Endothelial cell of hepatic sinusoid (primary cell): ENCODE measurements around the gene BNC2.

Experiments
- in situ Hi-C: cut with HindIII; loops from 2 replicates; pipeline ENCODE4 v1.10.0; 2017; ENCODE audit warnings: low sequenced_read_pairs

The BNC2 gene

GRCh38 chr9:16434526-16434925, 435.9 kb downstream of the BNC2 start:
- in situ Hi-C loops = no loop called here

GRCh38 chr9:16433494-16433893, 437.0 kb downstream of the BNC2 start:
- in situ Hi-C loops = no loop called here

GRCh38 chr9:16431666-16432392, 438.6 kb downstream of the BNC2 start:
- in situ Hi-C loops = no loop called here

- in situ Hi-C loops = no loop called here
These were observed 440.8 kb downstream of the BNC2 start for GRCh38 chr9:16429671-16430070.

GRCh38 chr9:16427873-16428427, 442.5 kb downstream of the BNC2 start:
- in situ Hi-C loops = no loop called here

- in situ Hi-C loops = no loop called here
These were observed 443.8 kb downstream of the BNC2 start for GRCh38 chr9:16426716-16427115.

- in situ Hi-C loops = no loop called here
These were observed 444.8 kb downstream of the BNC2 start for GRCh38 chr9:16425562-16426231.

- in situ Hi-C loops = loop anchor here (5.0 kb wide), 1 partner anchor 60 kb away; no protein-coding TSS in a partner anchor
These were observed 448.4 kb downstream of the BNC2 start for GRCh38 chr9:16422114-16422513.

- in situ Hi-C loops = loop anchor here (5.0 kb wide), 1 partner anchor 59 kb away; no protein-coding TSS in a partner anchor
These were observed 448.9 kb downstream of the BNC2 start for GRCh38 chr9:16421532-16421931.

- in situ Hi-C loops = no loop called here
These were observed 451.3 kb downstream of the BNC2 start for GRCh38 chr9:16419124-16419523.

GRCh38 chr9:16418721-16419120, 451.7 kb downstream of the BNC2 start:
- in situ Hi-C loops = no loop called here

- in situ Hi-C loops = no loop called here
These were observed 452.7 kb downstream of the BNC2 start for GRCh38 chr9:16417749-16418148.

GRCh38 chr9:16417161-16417560, 453.3 kb downstream of the BNC2 start:
- in situ Hi-C loops = no loop called here

- in situ Hi-C loops = no loop called here
These were observed 456.0 kb downstream of the BNC2 start for GRCh38 chr9:16414451-16414850.

- in situ Hi-C loops = no loop called here
These were observed 456.9 kb downstream of the BNC2 start for GRCh38 chr9:16413509-16414016.

- in situ Hi-C loops = no loop called here
These were observed 457.7 kb downstream of the BNC2 start for GRCh38 chr9:16412740-16413139.

GRCh38 chr9:16411311-16411710, 459.2 kb downstream of the BNC2 start:
- in situ Hi-C loops = no loop called here

GRCh38 chr9:16410601-16411280, 459.7 kb downstream of the BNC2 start:
- in situ Hi-C loops = no loop called here

GRCh38 chr9:16407617-16408016, 462.9 kb downstream of the BNC2 start:
- in situ Hi-C loops = no loop called here

- in situ Hi-C loops = no loop called here
These were observed 463.8 kb downstream of the BNC2 start for GRCh38 chr9:16406526-16407225.

GRCh38 chr9:16405421-16405820, 465.0 kb downstream of the BNC2 start:
- in situ Hi-C loops = no loop called here
